ENCODE measurements around the gene LAG3.

- TF ChIP-seq CTCF (IDR thresholded peaks at IDR 0.05), result no peak
- TF ChIP-seq RAD21 (IDR thresholded peaks at IDR 0.05; ENCODE audit: low read length), result no peak
- no peak for TF ChIP-seq REST (IDR thresholded peaks at IDR 0.05; ENCODE audit: low read depth, low read length)
- no peak for TF ChIP-seq CHD2 (IDR thresholded peaks at IDR 0.05; ENCODE audit: low read length, partially characterized antibody)
- TF ChIP-seq POLR2AphosphoS5 (IDR thresholded peaks at IDR 0.05; ENCODE audit: low read depth, low read length), result no peak
- no peak for TF ChIP-seq YY1 (IDR thresholded peaks at IDR 0.05; ENCODE audit: low read depth)
- TF ChIP-seq USF1 (IDR thresholded peaks at IDR 0.05; ENCODE audit: borderline replicate concordance, low read depth), result no peak
- TF ChIP-seq EZH2phosphoT487 (IDR thresholded peaks at IDR 0.05; ENCODE audit: borderline replicate concordance, low read depth), result no peak
- TF ChIP-seq TAF1 (IDR thresholded peaks at IDR 0.05; ENCODE audit: borderline replicate concordance, low read depth, low read length), result no peak
- no peak for TF ChIP-seq FOSL2 (IDR thresholded peaks at IDR 0.05; ENCODE audit: borderline replicate concordance, low read depth)
- TF ChIP-seq FOXJ3 (CRISPR knock-in tag; IDR thresholded peaks at IDR 0.05), result no peak
- no peak for TF ChIP-seq MAX (IDR thresholded peaks at IDR 0.05; ENCODE audit: low read depth)
- TF ChIP-seq RFX5 (IDR thresholded peaks at IDR 0.05; ENCODE audit: low read length), result no peak
Measured at GRCh38 chr12:6818645-6819044, 46.3 kb downstream of the LAG3 start.
